ENCODE data around the gene DEAF1.
A peak's percentile ranks its signal among the peaks of the same experiment; 100 is the strongest.
"Not testable (repeated sequence)": the region's sequence is repeated elsewhere in the genome, so short reads cannot be mapped to it uniquely, and the experiment has no call there.

The DEAF1 gene, protein sequence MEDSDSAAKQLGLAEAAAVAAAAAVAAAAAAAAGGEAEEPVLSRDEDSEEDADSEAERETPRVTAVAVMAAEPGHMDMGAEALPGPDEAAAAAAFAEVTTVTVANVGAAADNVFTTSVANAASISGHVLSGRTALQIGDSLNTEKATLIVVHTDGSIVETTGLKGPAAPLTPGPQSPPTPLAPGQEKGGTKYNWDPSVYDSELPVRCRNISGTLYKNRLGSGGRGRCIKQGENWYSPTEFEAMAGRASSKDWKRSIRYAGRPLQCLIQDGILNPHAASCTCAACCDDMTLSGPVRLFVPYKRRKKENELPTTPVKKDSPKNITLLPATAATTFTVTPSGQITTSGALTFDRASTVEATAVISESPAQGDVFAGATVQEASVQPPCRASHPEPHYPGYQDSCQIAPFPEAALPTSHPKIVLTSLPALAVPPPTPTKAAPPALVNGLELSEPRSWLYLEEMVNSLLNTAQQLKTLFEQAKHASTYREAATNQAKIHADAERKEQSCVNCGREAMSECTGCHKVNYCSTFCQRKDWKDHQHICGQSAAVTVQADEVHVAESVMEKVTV

GRCh38 chr11:694563-695287, at the start of gene DEAF1:
TSS of gene DEAF1 (minus strand) at chr11:695222. CDS start at chr11:695047, 175 bp downstream.
- DNase-seq (ENCODE audit: low spot score), result peak; percentile 96

DNA sequence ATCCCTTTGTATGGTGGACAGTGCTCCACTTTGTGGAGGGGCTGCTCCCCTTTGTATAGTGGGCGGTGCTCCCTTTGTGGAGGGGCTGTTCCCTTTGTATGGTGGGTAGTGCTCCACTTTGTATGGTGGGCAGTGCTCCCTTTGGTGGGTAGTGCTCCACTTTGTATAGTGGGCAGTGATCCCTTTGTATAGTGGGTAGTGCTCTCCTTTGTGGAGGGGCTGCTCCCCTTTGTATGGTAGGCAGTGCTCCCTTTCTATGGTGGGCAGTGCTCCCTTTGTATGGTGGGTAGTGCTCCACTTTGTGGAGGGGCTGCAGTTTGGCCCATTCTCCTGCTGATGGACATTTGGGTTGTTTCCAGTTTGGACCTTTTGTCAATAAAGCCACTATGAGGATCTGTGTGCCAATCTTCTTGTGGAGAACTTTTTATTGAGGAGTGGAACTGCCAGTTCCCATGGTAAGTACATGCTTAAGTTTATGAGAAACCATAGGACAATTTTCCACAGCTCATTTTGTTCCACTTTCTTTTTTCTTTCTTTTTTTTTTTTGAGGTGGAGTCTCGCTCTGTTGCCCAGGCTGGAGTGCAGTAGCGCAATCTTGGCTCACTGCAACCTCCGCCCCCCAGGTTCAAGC, 47.7 kb upstream of the DEAF1 start:
- DNase-seq (ENCODE audit: low spot score), result no peak

DNA sequence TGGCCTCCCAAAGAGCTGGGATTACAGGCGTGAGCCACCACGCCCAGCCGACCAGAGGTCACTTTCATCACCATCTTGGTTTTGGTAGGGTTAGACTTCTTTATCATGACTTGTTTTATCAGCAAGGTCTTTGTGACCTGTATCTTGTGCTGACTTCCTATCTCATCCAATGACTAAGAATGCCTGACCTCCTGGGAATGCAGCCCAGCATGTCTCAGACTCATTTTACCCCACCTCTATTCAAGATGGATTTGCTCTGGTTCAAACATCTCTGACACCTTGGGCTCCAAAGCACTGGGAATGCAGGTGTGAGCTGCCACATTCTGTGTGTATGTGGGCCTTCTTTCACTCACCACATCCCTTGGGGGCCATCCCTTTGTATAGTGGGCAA, 47.1 kb upstream of the DEAF1 start:
- DNase-seq (ENCODE audit: low spot score), result no peak

- DNase-seq (ENCODE audit: low spot score), result not testable (repeated sequence)
Measured at GRCh38 chr11:737899-738298, 42.9 kb upstream of the DEAF1 start.

- no peak for DNase-seq (ENCODE audit: low spot score)
Measured at GRCh38 chr11:737366-737765, 42.3 kb upstream of the DEAF1 start.

DNA sequence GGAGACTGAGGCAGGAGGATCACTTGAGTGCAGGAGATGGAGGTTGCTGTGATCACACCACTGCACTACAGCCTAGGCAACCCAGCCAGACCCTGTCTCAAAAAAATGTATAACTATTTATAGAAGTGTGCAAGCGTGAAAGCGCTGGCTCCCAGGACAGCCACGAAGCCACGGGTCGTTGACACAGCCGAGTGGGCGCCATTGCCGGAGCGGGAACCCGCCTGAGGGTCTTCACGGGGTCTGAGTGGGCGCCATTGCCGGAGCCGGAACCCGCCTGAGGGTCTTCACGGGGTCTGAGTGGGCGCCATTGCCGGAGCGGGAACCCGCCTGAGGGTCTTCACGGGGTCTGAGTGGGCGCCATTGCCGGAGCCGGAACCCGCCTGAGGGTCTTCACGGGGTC, 39.5 kb upstream of the DEAF1 start:
- not testable (repeated sequence) for DNase-seq (ENCODE audit: low spot score)

DNA sequence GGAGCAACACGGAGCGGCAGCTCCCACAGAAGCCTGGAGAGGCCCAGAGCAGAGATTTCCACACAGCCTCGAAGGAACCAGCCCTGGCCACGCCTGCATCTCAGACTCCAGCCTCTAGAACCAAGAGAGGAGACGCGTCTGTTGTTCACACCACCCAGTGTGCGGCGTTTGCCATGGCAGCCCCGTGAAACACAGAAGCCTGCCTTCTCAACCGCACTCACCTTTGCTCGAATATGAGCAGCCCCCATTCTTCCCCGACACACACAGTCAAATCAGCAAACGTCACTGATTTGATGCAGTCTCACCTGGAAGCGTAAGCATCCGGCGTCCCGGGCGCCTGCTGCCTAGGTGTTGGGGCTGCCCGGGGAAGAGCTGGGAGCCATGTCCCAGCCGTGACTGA, 38.0 kb upstream of the DEAF1 start:
- no peak for DNase-seq (ENCODE audit: low spot score)

DNA sequence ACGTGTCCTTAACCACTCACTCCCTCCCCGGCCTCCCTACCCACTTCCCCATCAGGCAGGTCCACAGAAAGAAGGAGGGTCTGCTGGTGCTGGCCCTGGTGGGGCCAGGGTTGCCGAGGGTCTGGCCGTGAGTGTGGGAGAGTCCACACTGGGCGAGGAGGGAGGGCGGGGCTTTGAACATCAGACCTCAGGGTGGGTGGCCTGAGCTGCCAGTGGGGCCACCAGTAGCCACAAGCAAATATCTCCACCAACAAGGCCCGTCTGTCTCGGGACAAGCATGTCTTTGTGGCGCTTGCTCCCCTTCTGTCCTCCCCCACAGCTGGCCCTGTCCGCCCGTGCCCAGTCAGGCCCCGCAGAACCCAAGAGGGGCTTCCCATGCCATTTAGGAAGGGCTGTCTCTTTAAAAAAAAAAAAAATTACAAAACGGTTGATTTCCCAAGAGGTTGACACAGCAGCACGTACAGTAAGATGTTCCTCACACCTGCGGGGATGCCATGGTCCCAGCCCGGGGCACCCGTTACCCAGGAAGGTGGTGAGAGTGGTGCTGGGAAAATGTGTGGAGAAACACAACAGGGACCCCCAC, 34.6 kb upstream of the DEAF1 start:
- DNase-seq (ENCODE audit: low spot score), result no peak

GRCh38 chr11:728901-729491, 34.0 kb upstream of the DEAF1 start:
- no peak for DNase-seq (ENCODE audit: low spot score)

GRCh38 chr11:727859-728748, 33.1 kb upstream of the DEAF1 start:
- peak; percentile 85 for DNase-seq (ENCODE audit: low spot score)

DNA sequence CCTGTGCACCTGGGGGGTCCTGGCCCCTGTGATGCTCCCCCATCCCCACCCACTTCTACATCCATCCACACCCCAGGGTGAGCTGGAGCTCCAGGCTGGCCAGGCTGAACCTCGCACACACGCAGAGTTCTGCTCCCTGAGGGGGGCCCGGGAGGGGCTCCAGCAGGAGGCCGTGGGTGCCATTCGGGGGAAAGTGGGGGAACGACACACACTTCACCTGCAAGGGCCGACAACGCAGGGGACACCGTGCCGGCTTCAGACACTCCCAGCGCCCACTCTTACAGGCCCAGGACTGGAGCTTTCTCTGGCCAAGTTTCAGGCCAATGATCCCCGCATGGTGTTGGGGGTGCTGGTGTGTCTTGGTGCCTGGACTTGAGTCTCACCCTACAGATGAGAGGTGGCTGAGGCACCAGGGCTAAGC, 32.3 kb upstream of the DEAF1 start:
- no peak for DNase-seq (ENCODE audit: low spot score)

GRCh38 chr11:726278-727220, 31.5 kb upstream of the DEAF1 start:
- DNase-seq (ENCODE audit: low spot score), result no peak

DNA sequence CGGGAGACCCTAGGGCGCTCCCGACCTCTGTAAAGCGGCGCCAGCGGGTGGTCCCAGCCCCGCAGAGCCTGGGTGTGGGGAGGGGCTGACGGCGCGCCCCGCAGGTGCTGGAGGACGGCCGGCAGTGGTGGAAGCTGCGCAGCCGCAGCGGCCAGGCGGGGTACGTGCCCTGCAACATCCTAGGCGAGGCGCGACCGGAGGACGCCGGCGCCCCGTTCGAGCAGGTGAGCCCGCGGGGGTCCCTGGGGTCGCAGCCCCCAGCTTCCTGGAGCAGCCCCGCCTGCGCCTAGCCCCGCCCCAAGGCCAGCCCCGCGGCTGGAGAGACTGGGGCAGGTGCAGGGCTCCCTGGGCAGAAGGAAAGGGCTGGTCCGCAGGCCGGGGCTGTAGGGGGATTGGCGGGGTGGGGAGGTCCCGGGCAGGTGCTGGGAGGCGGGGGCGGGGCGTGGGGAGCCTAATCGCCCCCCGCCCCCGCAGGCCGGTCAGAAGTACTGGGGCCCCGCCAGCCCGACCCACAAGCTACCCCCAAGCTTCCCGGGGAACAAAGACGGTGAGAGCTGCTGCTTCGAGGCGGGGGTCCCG, 30.7 kb upstream of the DEAF1 start:
- DNase-seq (ENCODE audit: low spot score), result no peak

- no peak for DNase-seq (ENCODE audit: low spot score)
Measured at GRCh38 chr11:724778-725386, 29.9 kb upstream of the DEAF1 start.

GRCh38 chr11:724049-724777, 29.2 kb upstream of the DEAF1 start:
- DNase-seq (ENCODE audit: low spot score), result no peak

DNA sequence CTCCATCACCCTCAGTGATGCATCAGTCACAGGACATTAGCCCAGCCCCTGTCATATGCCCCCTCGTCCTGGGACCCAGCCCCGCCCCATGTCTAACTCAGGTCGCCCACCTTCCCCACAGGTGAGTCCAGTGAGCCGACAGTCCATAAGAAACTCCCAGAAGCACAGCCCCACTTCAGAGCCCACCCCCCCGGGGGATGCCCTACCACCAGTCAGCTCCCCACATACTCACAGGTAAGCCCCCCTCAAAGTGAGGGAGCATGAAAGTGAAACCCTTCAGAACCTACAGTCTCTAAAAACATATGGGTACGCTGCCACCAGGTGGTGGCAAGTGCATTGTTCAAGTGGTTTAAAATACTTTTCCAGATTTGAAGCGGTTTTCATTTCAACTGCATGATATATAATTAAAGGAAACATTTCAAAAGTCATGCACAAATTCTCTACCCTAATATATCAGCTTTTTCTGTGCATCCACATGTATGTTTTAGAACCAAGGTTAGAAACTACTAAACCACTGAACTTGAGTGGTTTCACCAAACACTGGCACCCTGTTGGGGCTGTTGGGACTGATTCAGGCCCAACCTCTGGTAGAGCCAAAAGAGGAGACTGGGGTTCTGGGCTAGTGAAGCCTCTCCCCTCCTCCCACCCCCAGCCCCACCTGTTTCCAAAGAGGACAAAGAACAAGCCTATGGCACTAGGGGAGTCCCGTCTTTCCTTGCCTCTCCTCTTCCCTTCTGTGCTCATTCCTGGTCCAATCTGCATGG, 28.3 kb upstream of the DEAF1 start:
- peak; percentile 75 for DNase-seq (ENCODE audit: low spot score)

DNA sequence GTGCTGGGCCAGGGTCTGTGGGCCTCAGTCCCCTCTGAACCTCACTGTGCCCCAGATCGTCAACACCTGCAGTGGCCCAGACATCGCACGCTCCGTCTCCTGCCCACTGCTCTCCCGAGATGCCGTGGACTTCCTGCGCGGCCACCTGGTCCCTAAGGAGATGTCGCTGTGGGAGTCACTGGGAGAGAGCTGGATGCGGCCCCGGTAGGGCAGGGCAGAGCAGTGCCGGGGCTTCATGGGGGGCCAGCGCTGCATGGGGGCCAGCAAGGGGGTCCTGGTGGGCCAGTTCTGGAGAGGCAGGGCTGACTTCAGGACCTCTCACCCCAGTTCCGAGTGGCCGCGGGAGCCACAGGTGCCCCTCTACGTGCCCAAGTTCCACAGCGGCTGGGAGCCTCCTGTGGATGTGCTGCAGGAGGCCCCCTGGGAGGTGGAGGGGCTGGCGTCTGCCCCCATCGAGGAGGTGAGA, 27.4 kb upstream of the DEAF1 start:
- DNase-seq (ENCODE audit: low spot score), result no peak
